Neural cell (in vitro differentiated cells): ENCODE results near the gene POLR2J3.
"Not testable (repeated sequence)": the region's sequence is repeated elsewhere in the genome, so short reads cannot be mapped to it uniquely, and the experiment has no call there.

Experiments used
- EP300 ChIP-seq: fragments of 450-650 bp; conservative IDR thresholded peaks from 2 replicates; pipeline ENCODE4 v1.6.1; 2014; ENCODE audit warnings: antibody characterized with exemption, mild to moderate bottlenecking, moderate library complexity; ENCODE audit not compliant: poor library complexity, severe bottlenecking
- EZH2 ChIP-seq: fragments of 200-600, 300-800 bp; shearing (Covaris generic), sonication (generic); IDR thresholded peaks from 2 replicates; pipeline ENCODE4 v1.6.1; 2014; ENCODE audit warnings: antibody characterized with exemption, low read length, borderline replicate concordance, mild to moderate bottlenecking; ENCODE audit not compliant: insufficient read depth, poor library complexity, severe bottlenecking
- POLR2AphosphoS5 ChIP-seq: IDR thresholded peaks from 2 replicates; pipeline ENCODE4 v1.6.1; 2012
- RAD21 ChIP-seq: fragments of 450-650 bp; conservative IDR thresholded peaks from 2 replicates; pipeline ENCODE4 v1.6.1; 2014; ENCODE audit warnings: antibody characterized with exemption, mild to moderate bottlenecking, moderate library complexity
- SMC3 ChIP-seq: fragments of 450-650 bp; conservative IDR thresholded peaks from 2 replicates; pipeline ENCODE4 v1.6.1; 2014; ENCODE audit warnings: antibody characterized with exemption, mild to moderate bottlenecking, moderate library complexity; ENCODE audit not compliant: poor library complexity
- TAF1 ChIP-seq: IDR thresholded peaks from 2 replicates; pipeline ENCODE4 v1.6.1; 2012; ENCODE audit warnings: low read depth
- TF ChIP-seq, protein P1 (sequence below): fragments of 450-650 bp; IDR thresholded peaks from 2 replicates; pipeline ENCODE4 v1.5.1; 2014; ENCODE audit warnings: antibody characterized with exemption, mild to moderate bottlenecking, moderate library complexity; ENCODE audit not compliant: poor library complexity, severe bottlenecking
- TF ChIP-seq, protein P2 (sequence below): IDR thresholded peaks from 2 replicates; pipeline ENCODE4 v1.6.1; 2012; ENCODE audit warnings: borderline replicate concordance

DNA sequence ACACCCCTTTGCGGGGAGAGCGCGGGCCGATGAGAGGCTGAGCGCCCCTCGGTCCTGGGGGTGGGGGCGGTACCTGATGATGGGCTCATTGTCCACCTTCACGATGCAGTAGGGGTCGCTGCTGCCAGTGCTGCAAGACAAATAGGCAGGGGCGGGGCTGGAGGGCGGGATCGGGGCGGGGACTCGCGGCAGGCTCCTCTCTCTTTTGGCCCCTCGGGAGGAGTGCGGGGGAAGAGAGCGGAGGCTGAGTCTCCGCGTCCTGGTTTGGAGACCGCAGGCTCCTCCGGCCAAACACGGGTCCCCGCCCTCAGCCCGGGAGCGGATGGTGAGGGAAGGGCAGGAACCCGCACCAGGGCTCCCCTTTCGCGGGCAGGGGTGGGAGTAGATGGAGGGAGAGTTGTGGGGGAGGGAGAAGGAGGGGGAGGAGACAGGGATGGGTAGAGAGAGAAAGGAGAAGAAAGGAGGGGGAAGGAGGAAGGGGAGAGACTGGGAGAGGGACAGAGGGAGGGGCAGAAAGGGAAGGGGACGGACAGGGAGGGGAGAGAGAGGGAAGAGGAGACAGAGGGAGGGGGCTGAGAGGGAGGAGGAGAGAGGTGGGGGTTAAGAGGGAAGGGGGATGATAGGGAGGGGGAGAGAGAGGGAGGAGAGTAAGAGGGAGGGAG is 38.8 kb upstream of the POLR2J3 start:
- TF ChIP-seq, protein P1, sequence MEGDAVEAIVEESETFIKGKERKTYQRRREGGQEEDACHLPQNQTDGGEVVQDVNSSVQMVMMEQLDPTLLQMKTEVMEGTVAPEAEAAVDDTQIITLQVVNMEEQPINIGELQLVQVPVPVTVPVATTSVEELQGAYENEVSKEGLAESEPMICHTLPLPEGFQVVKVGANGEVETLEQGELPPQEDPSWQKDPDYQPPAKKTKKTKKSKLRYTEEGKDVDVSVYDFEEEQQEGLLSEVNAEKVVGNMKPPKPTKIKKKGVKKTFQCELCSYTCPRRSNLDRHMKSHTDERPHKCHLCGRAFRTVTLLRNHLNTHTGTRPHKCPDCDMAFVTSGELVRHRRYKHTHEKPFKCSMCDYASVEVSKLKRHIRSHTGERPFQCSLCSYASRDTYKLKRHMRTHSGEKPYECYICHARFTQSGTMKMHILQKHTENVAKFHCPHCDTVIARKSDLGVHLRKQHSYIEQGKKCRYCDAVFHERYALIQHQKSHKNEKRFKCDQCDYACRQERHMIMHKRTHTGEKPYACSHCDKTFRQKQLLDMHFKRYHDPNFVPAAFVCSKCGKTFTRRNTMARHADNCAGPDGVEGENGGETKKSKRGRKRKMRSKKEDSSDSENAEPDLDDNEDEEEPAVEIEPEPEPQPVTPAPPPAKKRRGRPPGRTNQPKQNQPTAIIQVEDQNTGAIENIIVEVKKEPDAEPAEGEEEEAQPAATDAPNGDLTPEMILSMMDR = not testable (repeated sequence)
- not testable (repeated sequence) for TF ChIP-seq EZH2, SMC3, RAD21, POLR2AphosphoS5, TAF1, EP300
- TF ChIP-seq, protein P2, sequence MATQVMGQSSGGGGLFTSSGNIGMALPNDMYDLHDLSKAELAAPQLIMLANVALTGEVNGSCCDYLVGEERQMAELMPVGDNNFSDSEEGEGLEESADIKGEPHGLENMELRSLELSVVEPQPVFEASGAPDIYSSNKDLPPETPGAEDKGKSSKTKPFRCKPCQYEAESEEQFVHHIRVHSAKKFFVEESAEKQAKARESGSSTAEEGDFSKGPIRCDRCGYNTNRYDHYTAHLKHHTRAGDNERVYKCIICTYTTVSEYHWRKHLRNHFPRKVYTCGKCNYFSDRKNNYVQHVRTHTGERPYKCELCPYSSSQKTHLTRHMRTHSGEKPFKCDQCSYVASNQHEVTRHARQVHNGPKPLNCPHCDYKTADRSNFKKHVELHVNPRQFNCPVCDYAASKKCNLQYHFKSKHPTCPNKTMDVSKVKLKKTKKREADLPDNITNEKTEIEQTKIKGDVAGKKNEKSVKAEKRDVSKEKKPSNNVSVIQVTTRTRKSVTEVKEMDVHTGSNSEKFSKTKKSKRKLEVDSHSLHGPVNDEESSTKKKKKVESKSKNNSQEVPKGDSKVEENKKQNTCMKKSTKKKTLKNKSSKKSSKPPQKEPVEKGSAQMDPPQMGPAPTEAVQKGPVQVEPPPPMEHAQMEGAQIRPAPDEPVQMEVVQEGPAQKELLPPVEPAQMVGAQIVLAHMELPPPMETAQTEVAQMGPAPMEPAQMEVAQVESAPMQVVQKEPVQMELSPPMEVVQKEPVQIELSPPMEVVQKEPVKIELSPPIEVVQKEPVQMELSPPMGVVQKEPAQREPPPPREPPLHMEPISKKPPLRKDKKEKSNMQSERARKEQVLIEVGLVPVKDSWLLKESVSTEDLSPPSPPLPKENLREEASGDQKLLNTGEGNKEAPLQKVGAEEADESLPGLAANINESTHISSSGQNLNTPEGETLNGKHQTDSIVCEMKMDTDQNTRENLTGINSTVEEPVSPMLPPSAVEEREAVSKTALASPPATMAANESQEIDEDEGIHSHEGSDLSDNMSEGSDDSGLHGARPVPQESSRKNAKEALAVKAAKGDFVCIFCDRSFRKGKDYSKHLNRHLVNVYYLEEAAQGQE = not testable (repeated sequence)
